CD4-positive, alpha-beta T cell (primary cell): ENCODE measurements around the gene SGSH. TPM values are rescaled to one million over a fixed set of nuclear protein-coding genes. Genes with fewer than 3 reads are reported as not detected.

Experiments
- ATAC-seq: fragments of 200-7000 bp; cut with Tn5 transposase; one replicate; pipeline ENCODE4 v1.10.0; 2022; ENCODE audit warnings: mild to moderate bottlenecking; ENCODE audit not compliant: poor library complexity
- CTCF ChIA-PET: fragments of 350-600 bp; sonication (Branson Sonifier 250); formaldehyde crosslinking; loops from one replicate; lab custom pipeline; 2021; ENCODE audit warnings: antibody characterized with exemption, inconsistent platforms; lab: Charles Lee
- POLR2A ChIA-PET: fragments of 350-600 bp; sonication (Branson Sonifier 250); formaldehyde crosslinking; loops from one replicate; lab custom pipeline; 2021; ENCODE audit warnings: antibody characterized with exemption, inconsistent platforms; lab: Charles Lee
- DNase-seq, 14 experiments: peaks; one replicate each; pipeline ENCODE4 v3.0.0-alpha.2; 2013 to 2020; ENCODE audit warnings: mixed read lengths in 2 of 14
- H3K27ac ChIP-seq, 2 donors: one replicate each; pipeline versions ENCODE4 v1.5.1 to v1.7.0; 2013; ENCODE audit warnings: low read length in 2 of 2, low read depth in 1 of 2, mild to moderate bottlenecking in 1 of 2
- H3K27me3 ChIP-seq, 2 experiments: 1 replicate in 1 of 2; 2 replicates in 1 of 2; pipeline versions ENCODE4 v1.6.1 to v1.7.0; 2013; ENCODE audit warnings: low read length in 2 of 2, control low read depth in 1 of 2, mild to moderate bottlenecking in 1 of 2, moderate library complexity in 1 of 2; ENCODE audit not compliant: insufficient read depth in 2 of 2, control insufficient read depth in 1 of 2
- H3K36me3 ChIP-seq: one replicate; pipeline ENCODE4 v1.6.1; 2013; ENCODE audit warnings: low read length, control low read depth; ENCODE audit not compliant: insufficient read depth
- H3K4me1 ChIP-seq: one replicate; pipeline ENCODE4 v1.6.1; 2013; ENCODE audit warnings: low read length, control low read depth; ENCODE audit not compliant: insufficient read depth
- H3K4me3 ChIP-seq: one replicate; pipeline ENCODE4 v1.5.1; 2013; ENCODE audit warnings: mild to moderate bottlenecking, low read length, moderate library complexity
- H3K9me3 ChIP-seq, 2 experiments: 1 replicate in 1 of 2; 2 replicates in 1 of 2; pipeline versions ENCODE4 v1.6.1 to v1.7.0; 2013; ENCODE audit warnings: low read length in 2 of 2, mild to moderate bottlenecking in 2 of 2, control low read depth in 1 of 2, moderate library complexity in 1 of 2; ENCODE audit not compliant: control insufficient read depth in 1 of 2, insufficient read depth in 1 of 2
- H3K27ac Mint-ChIP-seq: one replicate; pipeline ENCODE4 v1.8.0; 2020; ENCODE audit warnings: mixed read lengths
- H3K27me3 Mint-ChIP-seq: one replicate; pipeline ENCODE4 v1.8.0; 2021; ENCODE audit warnings: mixed read lengths
- H3K36me3 Mint-ChIP-seq: one replicate; pipeline ENCODE4 v1.8.0; 2021; ENCODE audit warnings: low read depth, mixed read lengths
- H3K4me1 Mint-ChIP-seq: one replicate; pipeline ENCODE4 v1.8.0; 2021; ENCODE audit warnings: low read depth, mixed read lengths
- H3K4me3 Mint-ChIP-seq: one replicate; pipeline ENCODE4 v1.8.0; 2020; ENCODE audit warnings: mild to moderate bottlenecking, mixed read lengths
- H3K9me3 Mint-ChIP-seq: one replicate; pipeline ENCODE4 v1.8.0; 2020; ENCODE audit warnings: mixed read lengths
- CTCF ChIP-seq: fragments of 200-600 bp; IDR thresholded peaks from one replicate; pipeline ENCODE4 v1.8.0; 2022; ENCODE audit warnings: antibody characterized with exemption, mild to moderate bottlenecking
- intact Hi-C, 2 experiments: fragments of 100-400 bp; cut with DNase I in 1 of 2; cut with micrococcal nuclease in 1 of 2; formaldehyde crosslinking; loops; one replicate each; pipeline versions ENCODE4 v1.15.1 to v1.9.0; 2023 to 2025; cut with DNase I, micrococcal nuclease
- total RNA-seq, 174 experiments: library from RNA in 2 of 174; stranded (reverse) in 2 of 174; gene quantifications; one replicate each; pipeline ENCODE4 v1.2.3 and lab custom pipeline; 2021 to 2026

Gene SGSH
- total RNA-seq, 2 experiments from 2014 or later = 97.9 to 102 TPM

DNA sequence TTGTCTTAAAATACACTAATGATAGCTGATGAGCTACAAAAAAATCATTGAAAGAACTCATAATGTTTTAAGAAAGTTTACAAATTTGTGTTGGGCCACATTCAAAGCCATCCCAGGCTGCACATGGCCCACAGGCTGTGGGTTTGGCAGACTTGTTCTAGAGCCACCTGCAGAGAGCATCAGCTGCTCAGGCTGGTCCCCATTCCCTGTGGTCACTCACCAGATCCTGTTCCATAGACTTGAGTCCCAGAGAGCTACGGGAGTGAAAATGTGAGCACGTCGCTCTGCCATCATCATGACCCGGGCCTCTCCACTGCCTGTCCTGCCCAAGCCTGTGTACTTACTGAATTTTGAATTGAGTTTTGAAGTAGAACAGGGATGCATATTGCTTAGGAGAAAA, 7.0 kb upstream of the SGSH start:
- H3K4me1 Mint-ChIP-seq = peaks cover 10% of the 10 kb centered on the region
- no peak overlapping the region for H3K27ac ChIP-seq
- H3K4me3 ChIP-seq = no peak overlapping the region
- H3K4me1 ChIP-seq = peaks cover 3% of the 10 kb centered on the region
- POLR2A ChIA-PET = no interaction called here
- TF ChIP-seq CTCF = no peak
- peaks cover 63% of the 10 kb centered on the region for H3K36me3 Mint-ChIP-seq
- CTCF ChIA-PET = interaction anchor here (1.8 kb wide), 1 partner anchor 26 kb away, joined by 5 read pairs; no protein-coding TSS in a partner anchor
- H3K27ac Mint-ChIP-seq = no peak overlapping the region
- H3K36me3 ChIP-seq = peaks cover 16% of the 10 kb centered on the region
- H3K4me3 Mint-ChIP-seq = no peak overlapping the region
- H3K27me3 Mint-ChIP-seq = no peaks in the 10 kb centered on the region
- H3K9me3 Mint-ChIP-seq = no peaks in the 10 kb centered on the region
- intact Hi-C loops = no loop called here
- no peak for ATAC-seq
- no peak for DNase-seq
- H3K9me3 ChIP-seq = peaks cover 2% of the 10 kb centered on the region in 2 experiments
- no peaks in the 10 kb centered on the region for H3K27me3 ChIP-seq

GRCh38 chr17:80225230-80225629, 5.1 kb upstream of the SGSH start:
- no peaks in the 10 kb centered on the region for H3K27me3 Mint-ChIP-seq
- intact Hi-C loops = no loop called here
- H3K9me3 ChIP-seq = no peaks in the 10 kb centered on the region
- H3K4me1 Mint-ChIP-seq = peaks cover 10% of the 10 kb centered on the region
- POLR2A ChIA-PET = no interaction called here
- no peak overlapping the region for H3K4me3 ChIP-seq
- peaks cover 9% of the 10 kb centered on the region for H3K36me3 ChIP-seq
- H3K27me3 ChIP-seq = no peaks in the 10 kb centered on the region
- H3K27ac Mint-ChIP-seq = no peak overlapping the region
- peaks cover 44% of the 10 kb centered on the region for H3K36me3 Mint-ChIP-seq
- DNase-seq = no peak
- H3K4me3 Mint-ChIP-seq = no peak overlapping the region
- H3K4me1 ChIP-seq = peaks cover 13% of the 10 kb centered on the region
- CTCF ChIA-PET = no interaction called here
- no peaks in the 10 kb centered on the region for H3K9me3 Mint-ChIP-seq
- H3K27ac ChIP-seq = no peak overlapping the region
- TF ChIP-seq CTCF = no peak
- ATAC-seq = no peak

DNA sequence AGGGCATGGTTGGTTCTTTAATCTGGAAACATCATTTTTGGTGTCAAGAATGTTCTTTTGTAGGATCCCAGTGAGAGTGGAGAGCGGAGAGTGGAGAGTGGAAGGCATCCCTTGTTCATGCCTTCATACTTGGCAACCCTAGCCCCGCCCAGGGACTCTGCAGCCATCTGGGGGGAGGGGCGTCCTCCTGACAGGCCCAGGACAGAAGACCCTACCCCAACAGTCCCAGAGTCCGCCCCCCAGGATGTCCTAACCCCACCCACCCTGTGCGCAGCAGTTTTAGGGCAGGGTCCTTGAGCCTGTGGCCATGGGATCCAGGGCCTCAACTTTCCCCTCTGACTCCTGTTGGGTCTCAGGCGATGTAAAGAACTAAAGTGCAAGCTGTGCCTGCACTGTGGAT, 4.5 kb upstream of the SGSH start:
- DNase-seq = no peak
- Histone ChIP-seq H3K27ac (no peak overlapping the region), H3K4me1 (peaks cover 15% of the 10 kb centered on the region), H3K4me3 (no peak overlapping the region), H3K9me3 (no peaks in the 10 kb centered on the region), H3K27me3 (no peaks in the 10 kb centered on the region), H3K36me3 (peaks cover 9% of the 10 kb centered on the region)
- Mint-ChIP-seq H3K4me3 (no peak overlapping the region), H3K27ac (no peak overlapping the region), H3K27me3 (no peaks in the 10 kb centered on the region), H3K9me3 (no peaks in the 10 kb centered on the region), H3K4me1 (peaks cover 12% of the 10 kb centered on the region), H3K36me3 (peaks cover 44% of the 10 kb centered on the region)
- ATAC-seq = no peak
- ChIA-PET POLR2A (no interaction called here), CTCF (no interaction called here)
- no peak for TF ChIP-seq CTCF
- intact Hi-C loops = loop anchor here in 1 of 2 experiments (5.0 kb wide), 1 partner anchor 122 kb away; the partner anchor contains the start of gene GAA
